ENCODE results near the gene CROCC.

Gene CROCC

GRCh38 chr1:16913181-16913832 lies 8.4 kb upstream of the CROCC start:
- TF ChIP-seq TAF1 (IDR thresholded peaks at IDR 0.05; ENCODE audit: borderline replicate concordance, insufficient read depth, low read length) (no peak), SIN3A (IDR thresholded peaks at IDR 0.05; ENCODE audit: borderline replicate concordance, insufficient read depth, low read length) (no peak), REST (IDR thresholded peaks at IDR 0.05; ENCODE audit: insufficient read depth in 1 of 2, low read depth in 2 of 2, low read length in 2 of 2) (no peak), FOXP2 (optimal IDR thresholded peaks at IDR 0.05; ENCODE audit: borderline replicate concordance, extremely low read depth, extremely low read length, insufficient read depth) (no peak), POLR2AphosphoS5 (IDR thresholded peaks at IDR 0.05; ENCODE audit: low read depth, low read length) (no peak)

GRCh38 chr1:16913833-16914662 lies 7.7 kb upstream of the CROCC start:
- peak; percentile 18 for TF ChIP-seq FOXP2 (optimal IDR thresholded peaks at IDR 0.05; ENCODE audit: borderline replicate concordance, extremely low read depth, extremely low read length, insufficient read depth)
- TF ChIP-seq TAF1 (IDR thresholded peaks at IDR 0.05; ENCODE audit: borderline replicate concordance, insufficient read depth, low read length), result 0 out of 2 replicates have a peak, but pooled peaks have one; percentile 50
- no peak for TF ChIP-seq SIN3A (IDR thresholded peaks at IDR 0.05; ENCODE audit: borderline replicate concordance, insufficient read depth, low read length)
- TF ChIP-seq POLR2AphosphoS5 (IDR thresholded peaks at IDR 0.05; ENCODE audit: low read depth, low read length), result peak; percentile 52; the same call in 1 of the 2 replicates

GRCh38 chr1:16915627-16915973 lies 6.1 kb upstream of the CROCC start:
- no peak for TF ChIP-seq REST (IDR thresholded peaks at IDR 0.05; ENCODE audit: insufficient read depth in 1 of 2, low read depth in 2 of 2, low read length in 2 of 2)
- TF ChIP-seq TAF1 (IDR thresholded peaks at IDR 0.05; ENCODE audit: borderline replicate concordance, insufficient read depth, low read length), result no peak
- no peak for TF ChIP-seq SIN3A (IDR thresholded peaks at IDR 0.05; ENCODE audit: borderline replicate concordance, insufficient read depth, low read length)
- TF ChIP-seq POLR2AphosphoS5 (IDR thresholded peaks at IDR 0.05; ENCODE audit: low read depth, low read length), result no peak

- no peak for TF ChIP-seq TAF1 (IDR thresholded peaks at IDR 0.05; ENCODE audit: borderline replicate concordance, insufficient read depth, low read length)
- TF ChIP-seq REST (IDR thresholded peaks at IDR 0.05; ENCODE audit: insufficient read depth in 1 of 2, low read depth in 2 of 2, low read length in 2 of 2), result no peak
- no peak for TF ChIP-seq POLR2AphosphoS5 (IDR thresholded peaks at IDR 0.05; ENCODE audit: low read depth, low read length)
- TF ChIP-seq FOXP2 (optimal IDR thresholded peaks at IDR 0.05; ENCODE audit: borderline replicate concordance, extremely low read depth, extremely low read length, insufficient read depth), result no peak
- no peak for TF ChIP-seq SIN3A (IDR thresholded peaks at IDR 0.05; ENCODE audit: borderline replicate concordance, insufficient read depth, low read length)
Measured at GRCh38 chr1:16918371-16918770, 3.4 kb upstream of the CROCC start.

- TF ChIP-seq TAF1 (IDR thresholded peaks at IDR 0.05; ENCODE audit: borderline replicate concordance, insufficient read depth, low read length) (no peak), REST (IDR thresholded peaks at IDR 0.05; ENCODE audit: insufficient read depth in 1 of 2, low read depth in 2 of 2, low read length in 2 of 2) (no peak), SIN3A (IDR thresholded peaks at IDR 0.05; ENCODE audit: borderline replicate concordance, insufficient read depth, low read length) (no peak), FOXP2 (optimal IDR thresholded peaks at IDR 0.05; ENCODE audit: borderline replicate concordance, extremely low read depth, extremely low read length, insufficient read depth) (no peak), POLR2AphosphoS5 (IDR thresholded peaks at IDR 0.05; ENCODE audit: low read depth, low read length) (no peak)
Measured at GRCh38 chr1:16920951-16921350, 780 bp upstream of the CROCC start.

All from PFSK-1 (cell line).